Muscle layer of colon (tissue), 2 donors: ENCODE data around the gene CYFIP2.

Source experiments
- H3K27ac ChIP-seq: one replicate; pipeline ENCODE4 v1.7.0; 2013; ENCODE audit warnings: low read depth, mild to moderate bottlenecking, low read length, moderate library complexity
- H3K27me3 ChIP-seq, 2 donors: one replicate each; pipeline ENCODE4 v1.7.0; 2013; ENCODE audit warnings: low read length in 2 of 2, mild to moderate bottlenecking in 2 of 2; ENCODE audit not compliant: insufficient read depth in 2 of 2, control insufficient read depth in 1 of 2
- H3K36me3 ChIP-seq: one replicate; pipeline ENCODE4 v1.7.0; 2013; ENCODE audit warnings: mild to moderate bottlenecking, low read length; ENCODE audit not compliant: insufficient read depth
- H3K4me1 ChIP-seq: one replicate; pipeline ENCODE4 v1.7.0; 2013; ENCODE audit warnings: mild to moderate bottlenecking, low read length; ENCODE audit not compliant: insufficient read depth
- H3K4me3 ChIP-seq, 2 donors: one replicate each; pipeline ENCODE4 v1.7.0; 2013; ENCODE audit warnings: low read length in 2 of 2, low read depth in 1 of 2, mild to moderate bottlenecking in 1 of 2, moderate library complexity in 1 of 2
- H3K9ac ChIP-seq: one replicate; pipeline ENCODE4 v1.7.0; 2013; ENCODE audit warnings: low read length
- H3K9me3 ChIP-seq: one replicate; pipeline ENCODE4 v1.7.0; 2013; ENCODE audit warnings: mild to moderate bottlenecking, low read length
- donor health status: abdominal sarcoma.
- donor health status: Adenocarcinoma of cecum.

CYFIP2 gene

GRCh38 chr5:157336423-157336744 is 70.5 kb downstream of the CYFIP2 start:
- no peaks in the 10 kb centered on the region for H3K36me3 ChIP-seq
- no peak overlapping the region for H3K9ac ChIP-seq
- H3K27ac ChIP-seq = peak overlapping the region; percentile 74
- no peak overlapping the region for H3K4me3 ChIP-seq
- H3K27me3 ChIP-seq = no peaks in the 10 kb centered on the region
- no peaks in the 10 kb centered on the region for H3K9me3 ChIP-seq
- H3K4me1 ChIP-seq = peaks cover 16% of the 10 kb centered on the region

GRCh38 chr5:157339409-157339808 is 73.5 kb downstream of the CYFIP2 start:
- H3K27ac ChIP-seq = no peak overlapping the region
- H3K4me1 ChIP-seq = peaks cover 15% of the 10 kb centered on the region
- no peaks in the 10 kb centered on the region for H3K9me3 ChIP-seq
- H3K27me3 ChIP-seq = no peaks in the 10 kb centered on the region
- no peak overlapping the region for H3K4me3 ChIP-seq
- no peak overlapping the region for H3K9ac ChIP-seq
- H3K36me3 ChIP-seq = no peaks in the 10 kb centered on the region

- H3K36me3 ChIP-seq = no peaks in the 10 kb centered on the region
- peaks cover 5% of the 10 kb centered on the region for H3K4me1 ChIP-seq
- H3K9me3 ChIP-seq = no peaks in the 10 kb centered on the region
- no peak overlapping the region for H3K27ac ChIP-seq
- H3K4me3 ChIP-seq = no peak overlapping the region
- H3K27me3 ChIP-seq = no peaks in the 10 kb centered on the region
- H3K9ac ChIP-seq = no peak overlapping the region
These were observed 77.0 kb downstream of the CYFIP2 start for GRCh38 chr5:157342822-157343402.

- H3K9ac ChIP-seq = no peak overlapping the region
- no peak overlapping the region for H3K27ac ChIP-seq
- no peaks in the 10 kb centered on the region for H3K27me3 ChIP-seq
- H3K4me3 ChIP-seq = no peak overlapping the region
- peaks cover 5% of the 10 kb centered on the region for H3K4me1 ChIP-seq
- H3K9me3 ChIP-seq = no peaks in the 10 kb centered on the region
- no peaks in the 10 kb centered on the region for H3K36me3 ChIP-seq
These were observed 78.2 kb downstream of the CYFIP2 start for GRCh38 chr5:157343842-157344790.

GRCh38 chr5:157345067-157345466 is 79.1 kb downstream of the CYFIP2 start:
- Histone ChIP-seq H3K27me3 (no peaks in the 10 kb centered on the region), H3K4me1 (peaks cover 5% of the 10 kb centered on the region), H3K27ac (no peak overlapping the region), H3K4me3 (no peak overlapping the region), H3K9me3 (no peaks in the 10 kb centered on the region), H3K9ac (no peak overlapping the region), H3K36me3 (no peaks in the 10 kb centered on the region)

- Histone ChIP-seq H3K9me3 (no peaks in the 10 kb centered on the region), H3K27me3 (no peaks in the 10 kb centered on the region), H3K4me1 (peaks cover 5% of the 10 kb centered on the region), H3K9ac (no peak overlapping the region), H3K4me3 (no peak overlapping the region), H3K27ac (no peak overlapping the region), H3K36me3 (no peaks in the 10 kb centered on the region)
These were observed 79.6 kb downstream of the CYFIP2 start for GRCh38 chr5:157345485-157345884.

- Histone ChIP-seq H3K27me3 (no peaks in the 10 kb centered on the region), H3K36me3 (no peaks in the 10 kb centered on the region), H3K4me3 (no peak overlapping the region), H3K9ac (no peak overlapping the region), H3K27ac (no peak overlapping the region), H3K4me1 (peaks cover 5% of the 10 kb centered on the region), H3K9me3 (no peaks in the 10 kb centered on the region)
These were observed 81.6 kb downstream of the CYFIP2 start for GRCh38 chr5:157347301-157348048.

- H3K4me1 ChIP-seq = peaks cover 5% of the 10 kb centered on the region
- no peaks in the 10 kb centered on the region for H3K9me3 ChIP-seq
- no peak overlapping the region for H3K9ac ChIP-seq
- H3K27me3 ChIP-seq = no peaks in the 10 kb centered on the region
- no peak overlapping the region for H3K4me3 ChIP-seq
- no peaks in the 10 kb centered on the region for H3K36me3 ChIP-seq
- no peak overlapping the region for H3K27ac ChIP-seq
These were observed 82.1 kb downstream of the CYFIP2 start for GRCh38 chr5:157348049-157348400.

GRCh38 chr5:157350939-157351801 is 85.2 kb downstream of the CYFIP2 start:
- H3K27ac ChIP-seq = no peak overlapping the region
- H3K27me3 ChIP-seq = no peaks in the 10 kb centered on the region
- H3K9ac ChIP-seq = no peak overlapping the region
- H3K9me3 ChIP-seq = no peaks in the 10 kb centered on the region
- peaks cover 5% of the 10 kb centered on the region for H3K4me1 ChIP-seq
- no peaks in the 10 kb centered on the region for H3K36me3 ChIP-seq
- H3K4me3 ChIP-seq = no peak overlapping the region

- peaks cover under 1% of the 10 kb centered on the region for H3K4me1 ChIP-seq
- no peaks in the 10 kb centered on the region for H3K27me3 ChIP-seq
- no peak overlapping the region for H3K9ac ChIP-seq
- no peaks in the 10 kb centered on the region for H3K36me3 ChIP-seq
- H3K27ac ChIP-seq = no peak overlapping the region
- H3K9me3 ChIP-seq = no peaks in the 10 kb centered on the region
- H3K4me3 ChIP-seq = no peak overlapping the region
These were observed 85.8 kb downstream of the CYFIP2 start for GRCh38 chr5:157351802-157352092.

GRCh38 chr5:157352756-157353340 is 86.9 kb downstream of the CYFIP2 start:
- Histone ChIP-seq H3K9ac (no peak overlapping the region), H3K36me3 (no peaks in the 10 kb centered on the region), H3K27ac (no peak overlapping the region)

More at GRCh38 chr5:157352756-157353340, 86.9 kb downstream of the CYFIP2 start:
- Histone ChIP-seq H3K4me3 (no peak overlapping the region), H3K27me3 (no peaks in the 10 kb centered on the region), H3K4me1 (no peaks in the 10 kb centered on the region), H3K9me3 (no peaks in the 10 kb centered on the region)
